ENCODE data around the gene ZNF227.

GRCh38 chr19:44164327-44164672 is 48.0 kb upstream of the ZNF227 start:
- TF ChIP-seq CTCF (IDR thresholded peaks at IDR 0.05) (no peak), POLR2A (IDR thresholded peaks at IDR 0.05) (no peak)

Data from esophagus squamous epithelium (tissue), 4 donors.